Caki2 (cell line): ENCODE results near the gene FAM187B. TPM values are rescaled to one million over a fixed set of nuclear protein-coding genes. Genes with fewer than 3 reads are reported as not detected.
"Not testable (repeated sequence)": the region's sequence is repeated elsewhere in the genome, so short reads cannot be mapped to it uniquely, and the experiment has no call there.

Source experiments
- DNase-seq: peaks from one replicate; pipeline ENCODE4 v3.0.0-alpha.2; 2015; ENCODE audit warnings: low read depth
- in situ Hi-C: cut with HindIII; loops from 2 replicates; pipeline ENCODE4 v1.10.0; 2016; ENCODE audit warnings: low sequenced_read_pairs, low pct_unique_long_range_greater_than_20kb, mixed read lengths
- total RNA-seq: library from RNA; depleted of rRNA; stranded (reverse); fragments of >200 nt; shearing (Covaris generic); gene quantifications from 2 replicates; pipeline ENCODE4 v1.2.3, GENCODE V29; 2014; ENCODE audit warnings: low replicate concordance; rRNA removed

Gene FAM187B
- total RNA-seq, 1 experiment from 2014 or later = not detected

- in situ Hi-C loops = no loop called here
- no peak for DNase-seq
Measured at GRCh38 chr19:35202722-35203688, 25.5 kb downstream of the FAM187B start.

- no peak for DNase-seq
- in situ Hi-C loops = no loop called here
Measured at GRCh38 chr19:35199481-35199880, 29.1 kb downstream of the FAM187B start.

GRCh38 chr19:35196861-35197260 is 31.7 kb downstream of the FAM187B start:
- in situ Hi-C loops, DNase-seq: not testable (repeated sequence)

- in situ Hi-C loops = no loop called here
Measured at GRCh38 chr19:35195830-35196229, 32.7 kb downstream of the FAM187B start.

GRCh38 chr19:35194012-35194984 is 34.2 kb downstream of the FAM187B start:
- DNase-seq = no peak
- in situ Hi-C loops = no loop called here

More at GRCh38 chr19:35195830-35196229, 32.7 kb downstream of the FAM187B start:
- peak; percentile 9 for DNase-seq

GRCh38 chr19:35184884-35185283 is 43.7 kb downstream of the FAM187B start:
- no peak for DNase-seq
- in situ Hi-C loops = no loop called here

GRCh38 chr19:35184267-35184666 is 44.3 kb downstream of the FAM187B start:
- in situ Hi-C loops = no loop called here
- no peak for DNase-seq

- no peak for DNase-seq
- in situ Hi-C loops = no loop called here
Measured at GRCh38 chr19:35181387-35181786, 47.2 kb downstream of the FAM187B start.

- DNase-seq = no peak
Measured at GRCh38 chr19:35179830-35180229, 48.7 kb downstream of the FAM187B start.

GRCh38 chr19:35178701-35179100 is 49.8 kb downstream of the FAM187B start:
- in situ Hi-C loops = no loop called here
- DNase-seq = no peak

More at GRCh38 chr19:35179830-35180229, 48.7 kb downstream of the FAM187B start:
- in situ Hi-C loops = no loop called here

GRCh38 chr19:35177377-35178274 is 50.9 kb downstream of the FAM187B start:
- in situ Hi-C loops = no loop called here
- DNase-seq = no peak

- no peak for DNase-seq
- in situ Hi-C loops = no loop called here
Measured at GRCh38 chr19:35176181-35176570, 52.4 kb downstream of the FAM187B start.

Other genes starting within 250 kb of the FAM187B start
- 32.8 and 44.9 TPM in 2 replicates for gene GRAMD1A, start 228.4 kb downstream of the FAM187B start, total RNA-seq
- gene SCN1B, start 198.3 kb downstream of the FAM187B start, total RNA-seq = 3.3 and 4.3 TPM in 2 replicates
- 0.84 TPM in 1 of 2 replicates, not detected in the other for gene HPN, start 187.0 kb downstream of the FAM187B start, total RNA-seq
- gene FXYD3, start 112.9 kb downstream of the FAM187B start, total RNA-seq = not detected in 2 replicates
- gene LGI4, start 93.7 kb downstream of the FAM187B start, total RNA-seq = 0.29 TPM in 1 of 2 replicates, not detected in the other
- gene FXYD1, start 89.9 kb downstream of the FAM187B start, total RNA-seq = not detected in 2 replicates
- gene FXYD7, start 85.5 kb downstream of the FAM187B start, total RNA-seq = not detected in 2 replicates
- gene FXYD5, start 74.0 kb downstream of the FAM187B start, total RNA-seq = 43.7 and 51.5 TPM in 2 replicates
- 13.0 and 33.0 TPM in 2 replicates for gene LSR, start 20.3 kb upstream of the FAM187B start, total RNA-seq
- 111 and 128 TPM in 2 replicates for gene USF2, start 40.2 kb upstream of the FAM187B start, total RNA-seq
- 0.06 TPM in 1 of 2 replicates, not detected in the other for gene HAMP, start 53.8 kb upstream of the FAM187B start, total RNA-seq
- 5.7 and 10.4 TPM in 2 replicates for gene MAG, start 63.4 kb upstream of the FAM187B start, total RNA-seq
- 15.4 and 20.6 TPM in 2 replicates for gene CD22, start 100.4 kb upstream of the FAM187B start, total RNA-seq
- 1.7 and 6.1 TPM in 2 replicates for gene FFAR1, start 119.2 kb upstream of the FAM187B start, total RNA-seq
- gene FFAR3, start 129.7 kb upstream of the FAM187B start, total RNA-seq = not detected in 2 replicates
- not detected in 2 replicates for gene GPR42, start 142.3 kb upstream of the FAM187B start, total RNA-seq
- gene FFAR2, start 219.5 kb upstream of the FAM187B start, total RNA-seq = not detected in 2 replicates